ACC112 (cell line): ENCODE data around the gene UMAD1.

Experiments
- H2AFZ ChIP-seq: fragments of 200-600 bp; sonication (generic); one replicate; pipeline ENCODE4 v1.6.0; 2017; ENCODE audit warnings: antibody characterized with exemption, low read length; ENCODE audit not compliant: unreplicated experiment
- H3K27ac ChIP-seq: fragments of 200-600 bp; sonication (generic); 2 replicates; pipeline ENCODE4 v1.5.1; 2014; ENCODE audit warnings: low read depth, mild to moderate bottlenecking, antibody characterized with exemption, low read length, moderate library complexity
- H3K27me3 ChIP-seq: fragments of 200-600 bp; sonication (generic); 2 replicates; pipeline ENCODE4 v1.6.1; 2014; ENCODE audit warnings: mild to moderate bottlenecking, antibody characterized with exemption, low read length, moderate library complexity, mixed read lengths; ENCODE audit not compliant: insufficient read depth
- H3K36me3 ChIP-seq: fragments of 200-600 bp; sonication (generic); 2 replicates; pipeline ENCODE4 v1.6.1; 2016; ENCODE audit warnings: mild to moderate bottlenecking, antibody characterized with exemption, low read length, moderate library complexity, mixed read lengths; ENCODE audit not compliant: insufficient read depth
- H3K4me1 ChIP-seq: fragments of 200-600 bp; sonication (generic); one replicate; pipeline ENCODE4 v1.6.1; 2016; ENCODE audit warnings: low read length, mixed read lengths; ENCODE audit not compliant: insufficient read depth, unreplicated experiment, control insufficient read depth
- H3K4me3 ChIP-seq: fragments of 200-600 bp; sonication (generic); 2 replicates; pipeline ENCODE4 v1.5.1; 2014; ENCODE audit warnings: mild to moderate bottlenecking, low read depth, low read length
- H3K79me2 ChIP-seq: fragments of 200-600 bp; sonication (generic); one replicate; pipeline ENCODE4 v1.6.0; 2016; ENCODE audit warnings: low read length; ENCODE audit not compliant: control insufficient read depth, unreplicated experiment, insufficient read depth

UMAD1 gene

GRCh38 chr7:7640221-7641128 is at the start of gene UMAD1:
UMAD1 (plus strand) TSS chr7:7640752; CDS start chr7:7673372, 32,620 bp downstream.
- peaks cover 2% of the 10 kb centered on the region for H3K36me3 ChIP-seq
- H3K4me1 ChIP-seq = peaks cover 15% of the 10 kb centered on the region
- peak within 1 kb of the TSS; percentile 92 for H3K4me3 ChIP-seq
- H3K27ac ChIP-seq = peak within 1 kb of the TSS; percentile 76
- H3K27me3 ChIP-seq = no peaks in the 10 kb centered on the region
- peak within 1 kb of the TSS; percentile 99 for H2AFZ ChIP-seq
- H3K79me2 ChIP-seq = peaks cover 22% of the 10 kb centered on the region

GRCh38 chr7:7595451-7595850 is 45.1 kb upstream of the UMAD1 start:
- Histone ChIP-seq H2AFZ (no peak overlapping the region), H3K27ac (no peak overlapping the region), H3K36me3 (peaks cover 21% of the 10 kb centered on the region), H3K27me3 (no peaks in the 10 kb centered on the region), H3K4me1 (no peaks in the 10 kb centered on the region), H3K4me3 (no peak overlapping the region), H3K79me2 (no peaks in the 10 kb centered on the region)

DNA sequence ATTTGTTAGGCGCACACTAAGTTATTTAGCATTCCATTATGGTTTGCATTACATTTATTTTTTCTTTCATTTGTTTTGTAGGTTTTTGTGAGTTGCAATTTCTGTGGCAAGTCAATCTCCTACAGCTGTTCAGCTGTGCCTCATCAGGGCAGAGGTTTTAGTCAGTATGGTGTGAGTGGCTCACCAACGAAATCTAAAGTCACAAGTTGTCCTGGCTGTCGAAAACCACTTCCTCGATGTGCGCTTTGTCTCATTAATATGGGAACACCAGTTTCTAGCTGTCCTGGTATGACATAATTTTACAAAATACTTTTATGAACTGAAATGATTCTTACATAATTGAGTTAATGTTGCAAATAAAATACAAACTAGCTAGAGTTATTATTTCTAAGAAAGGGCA is 44.4 kb upstream of the UMAD1 start:
- Histone ChIP-seq H2AFZ (no peak overlapping the region), H3K79me2 (no peaks in the 10 kb centered on the region), H3K27me3 (no peaks in the 10 kb centered on the region), H3K4me3 (no peak overlapping the region), H3K36me3 (peaks cover 21% of the 10 kb centered on the region), H3K4me1 (no peaks in the 10 kb centered on the region), H3K27ac (no peak overlapping the region)

- Histone ChIP-seq H3K4me1 (no peaks in the 10 kb centered on the region), H3K27me3 (no peaks in the 10 kb centered on the region), H3K79me2 (no peaks in the 10 kb centered on the region), H3K27ac (no peak overlapping the region), H3K4me3 (no peak overlapping the region), H2AFZ (no peak overlapping the region), H3K36me3 (0 out of 2 replicates have a peak, but pooled peaks cover 3% of the 10 kb centered on the region)
Measured at GRCh38 chr7:7607010-7607409, 33.5 kb upstream of the UMAD1 start.

- Histone ChIP-seq H3K27me3 (no peaks in the 10 kb centered on the region), H3K79me2 (no peaks in the 10 kb centered on the region), H3K4me3 (no peak overlapping the region), H3K4me1 (no peaks in the 10 kb centered on the region), H2AFZ (no peak overlapping the region), H3K27ac (no peak overlapping the region), H3K36me3 (0 out of 2 replicates have a peak, but pooled peaks cover 3% of the 10 kb centered on the region)
Measured at GRCh38 chr7:7609330-7609729, 31.2 kb upstream of the UMAD1 start.

DNA sequence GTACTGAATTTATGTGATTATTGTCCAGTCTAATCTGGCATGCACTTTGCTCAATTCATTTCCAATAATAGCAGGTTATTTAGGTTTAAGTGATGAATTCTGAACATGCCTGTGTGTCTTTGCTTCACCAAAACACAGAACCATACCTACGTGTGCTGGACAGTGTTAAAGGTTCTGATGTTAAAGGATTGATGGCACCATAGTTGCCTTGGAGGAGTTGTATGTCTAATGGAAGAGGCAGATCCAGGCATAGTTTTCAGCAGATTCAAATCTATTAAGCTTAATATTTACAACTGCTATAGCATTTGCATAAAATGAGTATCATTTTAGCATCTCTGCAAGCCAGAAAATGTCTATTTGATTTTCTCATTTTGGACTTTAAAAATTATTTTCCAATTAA is 28.0 kb upstream of the UMAD1 start:
- H3K27me3 ChIP-seq = no peaks in the 10 kb centered on the region
- H3K36me3 ChIP-seq = no peaks in the 10 kb centered on the region
- no peak overlapping the region for H3K27ac ChIP-seq
- no peak overlapping the region for H2AFZ ChIP-seq
- no peaks in the 10 kb centered on the region for H3K4me1 ChIP-seq
- H3K4me3 ChIP-seq = no peak overlapping the region
- no peaks in the 10 kb centered on the region for H3K79me2 ChIP-seq

- H2AFZ ChIP-seq = no peak overlapping the region
- H3K4me3 ChIP-seq = no peak overlapping the region
- H3K27me3 ChIP-seq = no peaks in the 10 kb centered on the region
- H3K4me1 ChIP-seq = no peaks in the 10 kb centered on the region
- H3K36me3 ChIP-seq = no peaks in the 10 kb centered on the region
- no peak overlapping the region for H3K27ac ChIP-seq
- no peaks in the 10 kb centered on the region for H3K79me2 ChIP-seq
Measured at GRCh38 chr7:7613210-7613609, 27.3 kb upstream of the UMAD1 start.

- Histone ChIP-seq H2AFZ (no peak overlapping the region), H3K4me3 (no peak overlapping the region), H3K27ac (no peak overlapping the region), H3K36me3 (no peaks in the 10 kb centered on the region), H3K27me3 (no peaks in the 10 kb centered on the region), H3K4me1 (no peaks in the 10 kb centered on the region), H3K79me2 (no peaks in the 10 kb centered on the region)
Measured at GRCh38 chr7:7614018-7614741, 26.4 kb upstream of the UMAD1 start.

GRCh38 chr7:7617550-7617949 is 23.0 kb upstream of the UMAD1 start:
- Histone ChIP-seq H3K4me1 (no peaks in the 10 kb centered on the region), H3K27ac (no peak overlapping the region), H2AFZ (no peak overlapping the region), H3K79me2 (no peaks in the 10 kb centered on the region), H3K4me3 (no peak overlapping the region), H3K36me3 (no peaks in the 10 kb centered on the region), H3K27me3 (no peaks in the 10 kb centered on the region)

GRCh38 chr7:7618410-7618809 is 22.1 kb upstream of the UMAD1 start:
- Histone ChIP-seq H3K4me1 (no peaks in the 10 kb centered on the region), H3K27me3 (no peaks in the 10 kb centered on the region), H2AFZ (no peak overlapping the region), H3K36me3 (no peaks in the 10 kb centered on the region), H3K79me2 (no peaks in the 10 kb centered on the region), H3K4me3 (no peak overlapping the region), H3K27ac (no peak overlapping the region)
